Testis (tissue), 2 donors: ENCODE data around the gene C12orf42.

Source experiments
- CTCF ChIP-seq, 3 experiments: fragments of 450-650 bp in 2 of 3; fragments of 200-600 bp in 1 of 3; sonication (generic) in 1 of 3; IDR thresholded peaks; one replicate each; pipeline ENCODE4 v1.5.1; 2016 to 2019; ENCODE audit warnings: antibody characterized with exemption in 3 of 3, mild to moderate bottlenecking in 2 of 3, moderate library complexity in 1 of 3
- POLR2A ChIP-seq: fragments of 450-650 bp; IDR thresholded peaks from one replicate; pipeline ENCODE4 v1.6.1; 2017; ENCODE audit warnings: antibody characterized with exemption, mild to moderate bottlenecking, moderate library complexity

GRCh38 chr12:103540319-103540718 lies 44.6 kb upstream of the C12orf42 start:
- TF ChIP-seq POLR2A, result no peak
- no peak for TF ChIP-seq CTCF (IDR thresholded peaks at IDR 0.05)
